Superior temporal gyrus (tissue), 1 donor: ENCODE results near the gene SUFU.

Experiments
- DNase-seq: peaks from one replicate; pipeline ENCODE4 v3.0.0-alpha.2; 2016; ENCODE audit errors: extremely low spot score

SUFU gene

GRCh38 chr10:102673819-102674511 is 170.2 kb downstream of the SUFU start:
- peak; percentile 78 for DNase-seq

GRCh38 chr10:102674566-102674965 is 170.8 kb downstream of the SUFU start:
- DNase-seq, result peak; percentile 44

GRCh38 chr10:102675011-102675665 is 171.4 kb downstream of the SUFU start:
- peak; percentile 51 for DNase-seq

GRCh38 chr10:102675666-102676533 is 172.1 kb downstream of the SUFU start:
- peak; percentile 49 for DNase-seq

- DNase-seq, result no peak
These were observed 173.0 kb downstream of the SUFU start for GRCh38 chr10:102676534-102677315.

GRCh38 chr10:102677331-102678067 is 173.7 kb downstream of the SUFU start:
- DNase-seq, result no peak

- no peak for DNase-seq
These were observed 174.3 kb downstream of the SUFU start for GRCh38 chr10:102678068-102678400.

GRCh38 chr10:102678842-102679289 is 175.1 kb downstream of the SUFU start:
- peak; percentile 81 for DNase-seq

GRCh38 chr10:102679596-102679995 is 175.8 kb downstream of the SUFU start:
- DNase-seq, result no peak

GRCh38 chr10:102681696-102682095 is 177.9 kb downstream of the SUFU start:
- no peak for DNase-seq

GRCh38 chr10:102682416-102682815 is 178.6 kb downstream of the SUFU start:
- DNase-seq, result no peak

GRCh38 chr10:102682981-102683380 is 179.2 kb downstream of the SUFU start:
- DNase-seq, result no peak
